ENCODE data around the gene CEMIP. TPM values are rescaled to one million over a fixed set of nuclear protein-coding genes. Genes with fewer than 3 reads are reported as not detected.

The CEMIP gene
- total and polyA plus RNA-seq, 2 of the 13 experiments (the other 11 are each of a cell fraction or from before 2014, with no cell fraction given) = 4.3 to 28.5 TPM

- WGBS (ENCODE audit: low lambda C conversion rate) = 98% methylated on average over 16 of the region's 17 CpGs
- DNase-seq (ENCODE audit: low spot score) (no peak), ATAC-seq (no peak), FAIRE-seq (no peak)
- intact Hi-C loops (cut with micrococcal nuclease; ENCODE audit: unreplicated experiment) (no loop called here), in situ Hi-C loops (cut with HindIII; ENCODE audit: extremely low pct_ligation_motif_present, low pct_unique_long_range_greater_than_20kb) (no loop called here)
- no peaks in the 10 kb centered on the region for H3K9me3 ChIP-seq (ENCODE audit: low read length)
- no peaks in the 10 kb centered on the region; a peak in 1 of 5 replicates for H3K27me3 ChIP-seq (ENCODE audit: control insufficient read depth in 1 of 2, insufficient read depth in 2 of 2, low read length in 2 of 2)
- H3K4me1 ChIP-seq (ENCODE audit: insufficient read depth, low read length) = no peaks in the 10 kb centered on the region
- POLR2A ChIA-PET = no interaction called here
- H3K36me3 ChIP-seq (replicated peaks in 1 of 2; ENCODE audit: control insufficient read depth in 1 of 2, insufficient read depth in 2 of 2, low read length in 2 of 2) = peaks cover 29 to 83% of the 10 kb centered on the region in 2 experiments; a peak in 4 of 5 replicates
- H3K79me2 ChIP-seq (ENCODE audit: insufficient read depth, low read length) = no peaks in the 10 kb centered on the region
- BruUV-seq (replicated peaks) = no TSS peak
- CTCF ChIA-PET (ENCODE audit: low intra/inter-chr PET ratio, low total read pairs) = no interaction called here
- no peak overlapping the region for H3K9ac ChIP-seq (ENCODE audit: insufficient read depth, low read depth, low read length)
- H2AFZ ChIP-seq (ENCODE audit: low read length) = no peak overlapping the region
- no peaks in the 10 kb centered on the region for H4K20me1 ChIP-seq (ENCODE audit: insufficient read depth, low read length)
- H3K4me2 ChIP-seq (ENCODE audit: low read depth, low read length) = no peak overlapping the region
- H3K4me3 ChIP-seq (replicated peaks in 1 of 3; ENCODE audit: insufficient read depth in 1 of 3, low read depth in 2 of 3, low read length in 3 of 3) = no peak overlapping the region
- TF ChIP-seq ZNF552 (CRISPR knock-in tag; IDR thresholded peaks at IDR 0.05; ENCODE audit: borderline replicate concordance) = no peak
- peak; percentile 42 for TF ChIP-seq AGO2 (optimal IDR thresholded peaks at IDR 0.05; ENCODE audit: low read depth, low read length)
- TF ChIP-seq, protein P1, sequence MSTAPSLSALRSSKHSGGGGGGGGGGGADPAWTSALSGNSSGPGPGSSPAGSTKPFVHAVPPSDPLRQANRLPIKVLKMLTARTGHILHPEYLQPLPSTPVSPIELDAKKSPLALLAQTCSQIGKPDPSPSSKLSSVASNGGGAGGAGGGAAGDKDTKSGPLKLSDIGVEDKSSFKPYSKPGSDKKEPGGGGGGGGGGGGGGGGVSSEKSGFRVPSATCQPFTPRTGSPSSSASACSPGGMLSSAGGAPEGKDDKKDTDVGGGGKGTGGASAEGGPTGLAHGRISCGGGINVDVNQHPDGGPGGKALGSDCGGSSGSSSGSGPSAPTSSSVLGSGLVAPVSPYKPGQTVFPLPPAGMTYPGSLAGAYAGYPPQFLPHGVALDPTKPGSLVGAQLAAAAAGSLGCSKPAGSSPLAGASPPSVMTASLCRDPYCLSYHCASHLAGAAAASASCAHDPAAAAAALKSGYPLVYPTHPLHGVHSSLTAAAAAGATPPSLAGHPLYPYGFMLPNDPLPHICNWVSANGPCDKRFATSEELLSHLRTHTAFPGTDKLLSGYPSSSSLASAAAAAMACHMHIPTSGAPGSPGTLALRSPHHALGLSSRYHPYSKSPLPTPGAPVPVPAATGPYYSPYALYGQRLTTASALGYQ (CRISPR knock-in tag; IDR thresholded peaks at IDR 0.05) = no peak
- no peak overlapping the region for H3K27ac ChIP-seq (ENCODE audit: extremely low read length, insufficient read depth, low read length)
Observed at GRCh38 chr15:80925597-80926059, 146.5 kb downstream of the CEMIP start.

DNA sequence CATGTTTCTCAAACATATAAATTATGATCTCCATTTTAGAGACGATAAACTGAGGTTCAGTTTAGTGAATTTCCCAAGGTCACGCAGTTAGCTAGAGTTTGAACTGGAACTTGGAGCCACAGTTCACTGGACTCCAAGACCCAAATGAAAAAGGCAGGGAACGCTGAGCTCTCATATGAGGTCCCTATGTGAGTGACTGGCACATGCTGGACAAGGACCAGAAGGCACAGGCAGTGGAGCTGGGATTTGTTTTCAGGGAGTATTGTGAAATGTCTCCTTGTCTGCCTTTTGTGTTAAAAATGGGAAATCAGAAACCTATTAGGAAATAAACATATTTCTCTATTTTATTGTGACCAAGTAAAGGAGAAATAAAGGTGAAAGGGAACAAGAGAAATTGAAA, 147.0 kb downstream of the CEMIP start:
- Histone ChIP-seq H3K27ac (ENCODE audit: extremely low read length, insufficient read depth, low read length) (no peak overlapping the region), H3K27me3 (ENCODE audit: control insufficient read depth in 1 of 2, insufficient read depth in 2 of 2, low read length in 2 of 2) (no peaks in the 10 kb centered on the region; a peak in 1 of 5 replicates), H3K4me3 (replicated peaks in 1 of 3; ENCODE audit: insufficient read depth in 1 of 3, low read depth in 2 of 3, low read length in 3 of 3) (no peak overlapping the region), H4K20me1 (ENCODE audit: insufficient read depth, low read length) (no peaks in the 10 kb centered on the region), H2AFZ (ENCODE audit: low read length) (no peak overlapping the region), H3K36me3 (replicated peaks in 1 of 2; ENCODE audit: control insufficient read depth in 1 of 2, insufficient read depth in 2 of 2, low read length in 2 of 2) (peaks cover 29 to 83% of the 10 kb centered on the region in 2 experiments; a peak in 4 of 5 replicates), H3K9me3 (ENCODE audit: low read length) (no peaks in the 10 kb centered on the region), H3K9ac (ENCODE audit: insufficient read depth, low read depth, low read length) (no peak overlapping the region), H3K79me2 (ENCODE audit: insufficient read depth, low read length) (no peaks in the 10 kb centered on the region), H3K4me2 (ENCODE audit: low read depth, low read length) (no peak overlapping the region), H3K4me1 (ENCODE audit: insufficient read depth, low read length) (no peaks in the 10 kb centered on the region)
- no TSS peak for BruUV-seq (replicated peaks)
- WGBS (ENCODE audit: low lambda C conversion rate) = 96% methylated on average over 3 of the region's 3 CpGs
- FAIRE-seq = no peak
- TF ChIP-seq ZNF253 (CRISPR knock-in tag; IDR thresholded peaks at IDR 0.05; ENCODE audit: borderline replicate concordance) (no peak), IKZF4 (CRISPR knock-in tag; IDR thresholded peaks at IDR 0.05; ENCODE audit: borderline replicate concordance, low read depth, not compliant biosample characterization) (no peak), MBNL3 (CRISPR knock-in tag; conservative IDR thresholded peaks at IDR 0.05) (no peak), NBN (conservative IDR thresholded peaks at IDR 0.05) (no peak), ARHGAP35 (CRISPR knock-in tag; IDR thresholded peaks at IDR 0.05; ENCODE audit: borderline replicate concordance) (no peak), ZNF891 (CRISPR knock-in tag; IDR thresholded peaks at IDR 0.05) (no peak), AHR (CRISPR knock-in tag; IDR thresholded peaks at IDR 0.05) (no peak), U2AF1 (optimal IDR thresholded peaks at IDR 0.05; ENCODE audit: low read depth, low read length) (no peak), HMG20A (CRISPR knock-in tag; IDR thresholded peaks at IDR 0.05; ENCODE audit: borderline replicate concordance) (no peak), REL (CRISPR knock-in tag; conservative IDR thresholded peaks at IDR 0.05) (no peak)
- TF ChIP-seq, protein P2, sequence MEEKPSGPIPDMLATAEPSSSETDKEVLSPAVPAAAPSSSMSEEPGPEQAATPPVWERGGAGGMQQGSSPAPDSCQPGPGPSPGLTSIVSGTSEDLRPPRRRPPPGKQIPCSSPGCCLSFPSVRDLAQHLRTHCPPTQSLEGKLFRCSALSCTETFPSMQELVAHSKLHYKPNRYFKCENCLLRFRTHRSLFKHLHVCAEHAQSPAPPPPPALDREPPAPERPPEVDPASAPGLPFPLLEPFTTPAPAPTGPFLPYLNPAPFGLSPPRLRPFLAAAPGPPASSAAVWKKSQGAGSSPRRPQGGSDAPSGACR (CRISPR knock-in tag; IDR thresholded peaks at IDR 0.05) = no peak
- ATAC-seq = no peak
- intact Hi-C loops (cut with micrococcal nuclease; ENCODE audit: unreplicated experiment) (no loop called here), in situ Hi-C loops (cut with HindIII; ENCODE audit: extremely low pct_ligation_motif_present, low pct_unique_long_range_greater_than_20kb) (no loop called here)
- ChIA-PET POLR2A (no interaction called here), CTCF (ENCODE audit: low intra/inter-chr PET ratio, low total read pairs) (no interaction called here)
- no peak for DNase-seq (ENCODE audit: low spot score)
